ENCODE measurements around the gene EPHA10.

Gene EPHA10

GRCh38 chr1:37764414-37764825 lies 500 bp downstream of the EPHA10 start (continued):
- peak; percentile 39; the same call in 1 of the 2 replicates for TF ChIP-seq INSM2 (tag by site-specific recombination; IDR thresholded peaks at IDR 0.05)
- peak; percentile 58 for TF ChIP-seq ZBTB17 (tag by site-specific recombination; IDR thresholded peaks at IDR 0.05)
- no peak for TF ChIP-seq HIC1 (tag by site-specific recombination; IDR thresholded peaks at IDR 0.05)
- TF ChIP-seq ZNF585B (tag by site-specific recombination; IDR thresholded peaks at IDR 0.05), result no peak
- peak; percentile 93 for TF ChIP-seq PBX3 (CRISPR knock-in tag; IDR thresholded peaks at IDR 0.05)
- no peak; the same call in 1 of the 2 replicates for TF ChIP-seq ZNF777 (tag by site-specific recombination; IDR thresholded peaks at IDR 0.05; ENCODE audit: borderline replicate concordance)
- no peak for TF ChIP-seq KLF7 (tag by site-specific recombination; IDR thresholded peaks at IDR 0.05; ENCODE audit: borderline replicate concordance)
- peak; percentile 18; the same call in 1 of the 2 replicates for TF ChIP-seq SP2 (tag by site-specific recombination; IDR thresholded peaks at IDR 0.05)
- TF ChIP-seq ZNF501 (tag by site-specific recombination; IDR thresholded peaks at IDR 0.05), result no peak
- no peak for TF ChIP-seq BCL11B (tag by site-specific recombination; IDR thresholded peaks at IDR 0.05; ENCODE audit: low read depth)
- no peak for TF ChIP-seq ZNF184 (tag by site-specific recombination; IDR thresholded peaks at IDR 0.05)
- TF ChIP-seq ZNF639 (tag by site-specific recombination; IDR thresholded peaks at IDR 0.05), result 0 out of 2 replicates have a peak, but pooled peaks have one; percentile 19
- no peak for TF ChIP-seq ZBTB6 (tag by site-specific recombination; IDR thresholded peaks at IDR 0.05)
- TF ChIP-seq ZNF138 (tag by site-specific recombination; IDR thresholded peaks at IDR 0.05; ENCODE audit: borderline replicate concordance), result no peak
- no peak for TF ChIP-seq ZNF274 (IDR thresholded peaks at IDR 0.05; ENCODE audit: low read length)
- no peak for TF ChIP-seq ZNF274 (tag by site-specific recombination; IDR thresholded peaks at IDR 0.05; ENCODE audit: borderline replicate concordance)
- no peak for TF ChIP-seq ZNF223 (tag by site-specific recombination; IDR thresholded peaks at IDR 0.05)
- TF ChIP-seq KLF8 (tag by site-specific recombination; IDR thresholded peaks at IDR 0.05), result 0 out of 2 replicates have a peak, but pooled peaks have one; percentile 13
- 0 out of 2 replicates have a peak, but pooled peaks have one; percentile 22 for TF ChIP-seq ZBTB7A (tag by site-specific recombination; IDR thresholded peaks at IDR 0.05; ENCODE audit: low read depth)
- no peak for TF ChIP-seq ATF2 (tag by site-specific recombination; IDR thresholded peaks at IDR 0.05; ENCODE audit: low read depth)
- TF ChIP-seq ZNF610 (tag by site-specific recombination; IDR thresholded peaks at IDR 0.05; ENCODE audit: borderline replicate concordance), result peak; percentile 28; the same call in 1 of the 2 replicates
- TF ChIP-seq ZNF449 (tag by site-specific recombination; IDR thresholded peaks at IDR 0.05), result peak; percentile 57; the same call in 1 of the 2 replicates
